Choroid plexus epithelial cell (primary cell): ENCODE data around the gene SERTAD3.
"Not testable (repeated sequence)": the region's sequence is repeated elsewhere in the genome, so short reads cannot be mapped to it uniquely, and the experiment has no call there.

Source experiments
- DNase-seq: peaks from one replicate; pipeline ENCODE4 v3.0.0-alpha.2; 2010; ENCODE audit warnings: low read depth
- H3K4me3 ChIP-seq: 2 replicates; pipeline ENCODE4 v1.5.1; 2011; ENCODE audit warnings: low read depth, mild to moderate bottlenecking, control low read depth, low read length, moderate library complexity
- TF ChIP-seq, protein P1 (sequence below): conservative IDR thresholded peaks from 2 replicates; pipeline ENCODE4 v1.5.1; 2011; ENCODE audit warnings: low read depth, mild to moderate bottlenecking, control low read depth, inconsistent platforms, low read length, moderate library complexity

The SERTAD3 gene

DNA sequence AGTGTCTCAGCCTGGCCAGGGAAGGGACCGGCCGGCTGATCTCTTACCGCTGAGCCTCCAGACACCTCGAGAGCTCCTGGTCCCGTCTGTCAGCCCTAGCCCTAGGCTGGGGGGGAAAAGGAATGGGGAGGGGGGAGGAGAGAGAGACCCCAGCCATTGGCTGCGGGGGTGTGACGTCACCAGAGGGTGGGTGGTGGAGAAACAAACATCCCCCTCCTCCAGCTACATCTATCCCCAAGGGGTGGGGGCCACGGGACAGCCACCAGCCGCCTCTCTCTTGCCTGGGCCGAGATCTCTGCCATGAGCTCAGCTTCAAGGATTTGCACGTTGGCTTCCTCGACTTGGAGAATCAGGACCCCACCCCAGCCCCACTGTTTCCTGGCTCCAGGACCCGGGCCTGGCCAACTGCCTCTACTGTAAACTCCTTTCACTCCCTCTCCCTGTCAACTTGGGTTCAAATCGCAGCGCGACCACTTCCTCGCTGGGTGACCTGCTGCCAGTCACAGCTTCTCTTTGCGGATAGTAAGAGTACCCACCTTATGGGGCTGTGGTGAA is 30.8 kb downstream of the SERTAD3 start, which contains the start of gene PRX:
Gene PRX (minus strand): TSS at position 88 of the 555 bp plus-strand sequence. CDS start 5,446 bp downstream, outside the sequence.
- H3K4me3 ChIP-seq: no peak within 1 kb of the TSS
- no peak for DNase-seq
- TF ChIP-seq, protein P1, sequence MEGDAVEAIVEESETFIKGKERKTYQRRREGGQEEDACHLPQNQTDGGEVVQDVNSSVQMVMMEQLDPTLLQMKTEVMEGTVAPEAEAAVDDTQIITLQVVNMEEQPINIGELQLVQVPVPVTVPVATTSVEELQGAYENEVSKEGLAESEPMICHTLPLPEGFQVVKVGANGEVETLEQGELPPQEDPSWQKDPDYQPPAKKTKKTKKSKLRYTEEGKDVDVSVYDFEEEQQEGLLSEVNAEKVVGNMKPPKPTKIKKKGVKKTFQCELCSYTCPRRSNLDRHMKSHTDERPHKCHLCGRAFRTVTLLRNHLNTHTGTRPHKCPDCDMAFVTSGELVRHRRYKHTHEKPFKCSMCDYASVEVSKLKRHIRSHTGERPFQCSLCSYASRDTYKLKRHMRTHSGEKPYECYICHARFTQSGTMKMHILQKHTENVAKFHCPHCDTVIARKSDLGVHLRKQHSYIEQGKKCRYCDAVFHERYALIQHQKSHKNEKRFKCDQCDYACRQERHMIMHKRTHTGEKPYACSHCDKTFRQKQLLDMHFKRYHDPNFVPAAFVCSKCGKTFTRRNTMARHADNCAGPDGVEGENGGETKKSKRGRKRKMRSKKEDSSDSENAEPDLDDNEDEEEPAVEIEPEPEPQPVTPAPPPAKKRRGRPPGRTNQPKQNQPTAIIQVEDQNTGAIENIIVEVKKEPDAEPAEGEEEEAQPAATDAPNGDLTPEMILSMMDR: no peak

DNA sequence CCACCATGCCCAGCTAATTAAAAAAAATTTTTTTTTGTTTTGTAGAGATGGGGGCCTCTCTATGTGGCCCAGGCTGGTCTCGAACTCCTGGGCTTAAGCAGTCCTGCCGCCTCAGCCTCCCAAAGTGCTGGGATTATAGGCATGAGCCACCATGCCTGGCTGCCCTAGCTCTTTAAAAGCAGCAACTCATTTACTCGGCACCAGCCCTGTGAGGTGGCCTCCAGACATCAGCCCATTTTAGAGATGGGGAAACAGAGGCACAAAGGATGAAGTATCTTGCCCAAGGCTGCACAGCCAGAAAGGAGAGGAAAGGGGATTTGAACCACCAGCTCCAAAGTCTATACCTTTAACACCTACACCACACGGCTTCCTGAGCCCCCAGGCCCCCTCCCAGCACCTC is 31.3 kb downstream of the SERTAD3 start:
- TF ChIP-seq, protein P1: no peak
- DNase-seq: no peak
- no peak overlapping the region for H3K4me3 ChIP-seq

DNA sequence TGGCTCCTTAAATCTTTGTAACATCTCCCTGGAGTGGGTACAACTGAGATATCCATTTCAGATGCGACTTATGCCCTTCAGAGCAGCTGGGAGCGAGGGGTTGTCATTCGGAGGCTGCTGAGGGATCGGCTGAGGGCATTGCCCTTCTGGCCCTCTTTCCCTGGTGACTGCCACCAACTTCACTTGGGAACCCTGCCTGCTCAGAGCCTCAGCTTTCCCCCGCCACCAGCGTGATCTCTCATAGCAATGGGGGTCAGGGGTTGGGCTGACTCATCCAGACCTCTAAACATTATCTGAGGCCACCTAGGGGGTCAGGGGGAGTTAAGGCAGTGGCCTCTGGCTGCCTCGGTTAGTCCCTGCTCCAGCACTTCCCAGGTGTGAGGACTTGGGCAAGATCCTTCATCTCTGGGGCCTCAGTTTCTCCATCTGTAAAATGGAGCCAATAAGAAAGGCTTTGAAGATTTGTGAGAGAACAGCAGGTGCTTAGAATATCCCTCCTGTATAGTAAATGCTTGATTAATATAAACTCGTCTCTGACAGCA is 32.1 kb downstream of the SERTAD3 start:
- H3K4me3 ChIP-seq: no peak overlapping the region
- TF ChIP-seq, protein P1: no peak
- no peak for DNase-seq

DNA sequence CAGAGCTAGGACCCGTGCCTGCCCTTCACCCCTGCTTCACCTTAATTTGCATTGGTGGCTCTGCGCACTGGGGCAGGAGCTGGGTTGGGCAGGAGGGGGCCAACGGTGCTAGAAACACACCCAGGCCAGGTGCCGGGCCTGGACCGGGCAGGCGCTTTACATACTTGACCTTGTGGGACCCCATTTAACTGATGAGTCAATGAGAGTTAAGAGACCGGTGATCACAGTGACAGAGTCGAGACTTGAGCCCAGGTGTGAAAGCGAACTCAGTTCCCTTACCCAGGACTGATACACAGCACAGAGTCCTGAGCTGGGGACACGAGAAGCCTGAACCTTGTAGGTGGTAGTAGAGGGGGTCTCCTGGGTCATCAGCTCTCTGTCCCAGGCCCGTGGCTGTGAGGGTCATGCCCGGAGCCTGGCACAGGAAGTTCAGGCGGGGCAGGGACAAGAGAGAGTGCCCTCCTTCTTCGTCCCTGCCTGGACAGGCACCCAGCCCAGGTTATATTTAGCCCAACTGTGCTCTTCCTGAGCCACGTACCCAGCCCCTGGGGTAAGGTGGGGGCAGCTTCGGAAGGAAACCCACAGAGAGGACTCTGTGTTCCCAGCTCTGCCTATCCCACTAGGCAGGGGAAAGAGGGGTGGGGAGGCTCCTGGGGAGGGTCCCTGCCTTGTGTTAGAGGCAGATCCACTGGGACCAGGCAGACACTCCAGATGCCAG is 32.9 kb downstream of the SERTAD3 start:
- no peak overlapping the region for H3K4me3 ChIP-seq
- TF ChIP-seq, protein P1: no peak
- DNase-seq: no peak

DNA sequence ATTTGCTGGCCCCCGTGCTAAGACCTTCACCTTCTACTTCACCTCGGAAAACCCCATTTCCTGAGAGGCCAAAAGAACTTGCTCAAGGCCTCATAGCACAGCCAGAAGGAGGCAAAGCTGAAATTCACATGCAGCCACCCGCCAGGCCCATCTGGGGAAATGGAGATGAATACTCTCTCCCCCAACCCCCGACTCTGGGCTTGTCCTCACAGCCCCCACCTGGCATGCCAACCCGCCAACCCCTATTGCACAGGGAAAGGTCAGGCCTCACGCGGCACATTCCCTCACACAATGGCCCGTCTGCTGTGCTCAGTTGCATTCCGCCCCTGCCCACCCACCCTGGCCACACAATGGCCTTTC is 34.1 kb downstream of the SERTAD3 start:
- TF ChIP-seq, protein P1: no peak
- no peak overlapping the region for H3K4me3 ChIP-seq

DNA sequence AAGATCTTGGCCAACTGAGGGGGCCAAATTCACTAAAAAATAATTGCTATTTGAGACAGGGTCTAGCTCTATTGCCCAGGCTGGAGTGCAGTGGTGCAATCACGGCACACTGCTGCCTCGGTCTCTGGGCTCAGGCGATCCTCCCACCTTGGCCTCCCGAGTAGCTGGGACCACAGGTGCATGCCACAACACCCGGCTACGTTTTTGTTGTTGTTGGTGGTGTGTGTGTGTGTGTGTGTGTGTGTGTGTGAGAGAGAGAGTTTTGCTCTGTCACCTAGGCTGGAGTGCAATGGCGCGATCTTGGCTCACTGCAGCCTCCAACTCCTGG is 35.6 kb downstream of the SERTAD3 start:
- not testable (repeated sequence) for H3K4me3 ChIP-seq, DNase-seq

More for the DNA sequence above, 34.1 kb downstream of the SERTAD3 start:
- DNase-seq: no peak

DNA sequence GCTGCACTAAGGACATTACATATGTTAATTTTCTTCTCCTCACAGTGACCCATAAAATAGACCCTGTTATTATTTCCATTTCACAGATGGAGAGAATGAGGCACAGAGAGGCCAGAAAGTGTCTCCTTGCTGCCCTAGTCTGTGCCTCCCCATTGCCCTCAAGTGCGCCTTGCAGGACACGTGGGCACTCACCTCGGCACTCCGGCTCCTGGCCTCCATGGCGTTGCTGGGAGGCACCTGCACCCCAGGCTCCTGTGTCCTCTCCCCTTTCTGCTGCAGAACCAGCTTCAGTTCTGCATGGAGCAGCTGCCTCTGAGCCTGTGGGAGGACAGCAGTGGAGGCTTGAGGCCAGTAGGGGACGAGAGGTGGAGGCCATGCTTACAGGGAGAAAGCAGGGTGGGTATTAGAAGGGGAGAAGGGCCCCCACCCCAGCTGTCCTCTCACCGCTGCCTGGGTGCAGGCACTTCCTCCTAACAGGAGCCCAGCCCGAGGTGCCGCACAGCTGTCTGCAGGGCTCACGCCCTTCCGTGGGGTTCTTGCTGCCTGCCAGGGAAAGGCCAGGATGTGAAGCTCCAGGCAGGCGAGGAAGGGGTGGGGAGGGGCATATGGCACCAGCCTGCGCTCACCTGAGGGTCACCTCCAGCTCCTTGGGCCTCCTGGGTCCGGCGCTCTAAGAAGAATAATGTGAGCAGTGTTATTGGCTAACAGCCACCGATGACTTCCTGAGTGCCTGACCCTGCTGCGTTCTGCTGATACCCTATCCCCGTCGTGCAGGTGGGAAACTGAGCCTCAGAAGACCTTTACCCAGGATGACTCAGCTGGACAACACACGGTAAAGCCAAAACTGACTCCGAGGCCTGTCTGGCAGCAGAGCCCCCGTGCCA is 36.2 kb downstream of the SERTAD3 start:
- no peak for DNase-seq
- H3K4me3 ChIP-seq: no peak overlapping the region
- TF ChIP-seq, protein P1: no peak
